GM12891 (cell line): ENCODE results near the gene TMEM60.

Experiments
- PAX5 ChIP-seq: IDR thresholded peaks from 2 replicates; pipeline ENCODE4 v1.6.1; 2011; ENCODE audit warnings: low read length, moderate library complexity, mild to moderate bottlenecking; ENCODE audit not compliant: insufficient read depth, severe bottlenecking
- POLR2A ChIP-seq: IDR thresholded peaks from 2 replicates; pipeline ENCODE4 v1.6.1; 2011; ENCODE audit warnings: low read depth, low read length, control low read depth
- POLR2AphosphoS5 ChIP-seq: IDR thresholded peaks from 2 replicates; pipeline ENCODE4 v1.6.1; 2011; ENCODE audit warnings: low read depth, low read length, control low read depth
- POU2F2 ChIP-seq: IDR thresholded peaks from 2 replicates; pipeline ENCODE4 v1.6.1; 2011; ENCODE audit warnings: low read depth, mild to moderate bottlenecking, control low read depth, low read length, moderate library complexity
- SPI1 ChIP-seq: IDR thresholded peaks from 2 replicates; pipeline ENCODE4 v1.6.1; 2011; ENCODE audit warnings: low read depth, low read length, control low read depth
- TAF1 ChIP-seq: IDR thresholded peaks from 2 replicates; pipeline ENCODE4 v1.6.1; 2011; ENCODE audit warnings: low read depth, low read length, control low read depth

- TF ChIP-seq POLR2A = no peak
- TF ChIP-seq TAF1 = no peak
- no peak for TF ChIP-seq POLR2AphosphoS5
- no peak for TF ChIP-seq SPI1
- TF ChIP-seq PAX5 = no peak
- no peak for TF ChIP-seq POU2F2
These were observed 10.3 kb upstream of the TMEM60 start for GRCh38 chr7:77808517-77808916.
